ENCODE results near the gene PRCD.
"Not testable (repeated sequence)": the region's sequence is repeated elsewhere in the genome, so short reads cannot be mapped to it uniquely, and the experiment has no call there.

PRCD gene

GRCh38 chr17:76519048-76519966 is 20.5 kb upstream of the PRCD start:
- Histone ChIP-seq H3K9me3 (ENCODE audit: control insufficient read depth in 2 of 2, low read length in 2 of 2) (no peaks in the 10 kb centered on the region), H3K36me3 (ENCODE audit: control insufficient read depth in 2 of 2, insufficient read depth in 2 of 2, low read length in 2 of 2) (no peaks in the 10 kb centered on the region), H3K9ac (ENCODE audit: low read depth in 1 of 2, low read length in 2 of 2) (no peak overlapping the region), H3K4me1 (ENCODE audit: control insufficient read depth in 2 of 2, insufficient read depth in 2 of 2, low read length in 2 of 2) (peaks cover 3 to 4% of the 10 kb centered on the region in 2 donors), H3K27me3 (ENCODE audit: control insufficient read depth in 2 of 2, insufficient read depth in 2 of 2, low read length in 2 of 2) (peaks cover 0 to 4% of the 10 kb centered on the region in 2 donors), H3K4me3 (ENCODE audit: low read length in 2 of 2) (no peak overlapping the region), H3K27ac (ENCODE audit: low read depth in 2 of 2, low read length in 2 of 2) (no peak overlapping the region)

GRCh38 chr17:76521262-76521661 is 18.6 kb upstream of the PRCD start:
- no peaks in the 10 kb centered on the region for H3K9me3 ChIP-seq (ENCODE audit: control insufficient read depth in 2 of 2, low read length in 2 of 2)
- H3K27ac ChIP-seq (ENCODE audit: low read depth in 2 of 2, low read length in 2 of 2): no peak overlapping the region
- no peak overlapping the region for H3K9ac ChIP-seq (ENCODE audit: low read depth in 1 of 2, low read length in 2 of 2)
- no peak overlapping the region for H3K4me3 ChIP-seq (ENCODE audit: low read length in 2 of 2)
- H3K27me3 ChIP-seq (ENCODE audit: control insufficient read depth in 2 of 2, insufficient read depth in 2 of 2, low read length in 2 of 2): peaks cover 0 to 4% of the 10 kb centered on the region in 2 donors
- H3K36me3 ChIP-seq (ENCODE audit: control insufficient read depth in 2 of 2, insufficient read depth in 2 of 2, low read length in 2 of 2): no peaks in the 10 kb centered on the region
- peaks cover 12 to 13% of the 10 kb centered on the region in 2 donors for H3K4me1 ChIP-seq (ENCODE audit: control insufficient read depth in 2 of 2, insufficient read depth in 2 of 2, low read length in 2 of 2)

- H3K9me3 ChIP-seq (ENCODE audit: control insufficient read depth in 2 of 2, low read length in 2 of 2); H3K36me3 ChIP-seq (ENCODE audit: control insufficient read depth in 2 of 2, insufficient read depth in 2 of 2, low read length in 2 of 2); H3K4me3 ChIP-seq (ENCODE audit: low read length in 2 of 2); H3K27ac ChIP-seq (ENCODE audit: low read depth in 2 of 2, low read length in 2 of 2); H3K9ac ChIP-seq (ENCODE audit: low read depth in 1 of 2, low read length in 2 of 2); H3K27me3 ChIP-seq (ENCODE audit: control insufficient read depth in 2 of 2, insufficient read depth in 2 of 2, low read length in 2 of 2): not testable (repeated sequence)
- H3K4me1 ChIP-seq (ENCODE audit: control insufficient read depth in 2 of 2, insufficient read depth in 2 of 2, low read length in 2 of 2): peaks cover 12 to 13% of the 10 kb centered on the region in 2 donors
These were observed 18.2 kb upstream of the PRCD start for GRCh38 chr17:76521683-76522082.

GRCh38 chr17:76523084-76524037 is 16.5 kb upstream of the PRCD start:
- H3K27me3 ChIP-seq (ENCODE audit: control insufficient read depth in 2 of 2, insufficient read depth in 2 of 2, low read length in 2 of 2): peaks cover 0 to 4% of the 10 kb centered on the region in 2 donors
- H3K27ac ChIP-seq (ENCODE audit: low read depth in 2 of 2, low read length in 2 of 2): no peak overlapping the region
- H3K4me3 ChIP-seq (ENCODE audit: low read length in 2 of 2): no peak overlapping the region
- H3K9ac ChIP-seq (ENCODE audit: low read depth in 1 of 2, low read length in 2 of 2): peak overlapping the region; percentile 3 to 8
- peaks cover 15 to 16% of the 10 kb centered on the region in 2 donors for H3K4me1 ChIP-seq (ENCODE audit: control insufficient read depth in 2 of 2, insufficient read depth in 2 of 2, low read length in 2 of 2)
- H3K36me3 ChIP-seq (ENCODE audit: control insufficient read depth in 2 of 2, insufficient read depth in 2 of 2, low read length in 2 of 2): no peaks in the 10 kb centered on the region
- no peaks in the 10 kb centered on the region for H3K9me3 ChIP-seq (ENCODE audit: control insufficient read depth in 2 of 2, low read length in 2 of 2)

GRCh38 chr17:76524598-76525512 is 15.0 kb upstream of the PRCD start:
- H3K4me1 ChIP-seq (ENCODE audit: control insufficient read depth in 2 of 2, insufficient read depth in 2 of 2, low read length in 2 of 2): peaks cover 28 to 30% of the 10 kb centered on the region in 2 donors
- peaks cover 0 to 4% of the 10 kb centered on the region in 2 donors for H3K27me3 ChIP-seq (ENCODE audit: control insufficient read depth in 2 of 2, insufficient read depth in 2 of 2, low read length in 2 of 2)
- peak overlapping the region in 1 of 2 donors; percentile 13 for H3K9ac ChIP-seq (ENCODE audit: low read depth in 1 of 2, low read length in 2 of 2)
- H3K36me3 ChIP-seq (ENCODE audit: control insufficient read depth in 2 of 2, insufficient read depth in 2 of 2, low read length in 2 of 2): no peaks in the 10 kb centered on the region
- H3K4me3 ChIP-seq (ENCODE audit: low read length in 2 of 2): no peak overlapping the region
- H3K9me3 ChIP-seq (ENCODE audit: control insufficient read depth in 2 of 2, low read length in 2 of 2): no peaks in the 10 kb centered on the region
- H3K27ac ChIP-seq (ENCODE audit: low read depth in 2 of 2, low read length in 2 of 2): peak overlapping the region in 1 of 2 donors; percentile 10

GRCh38 chr17:76525513-76525833 is 14.4 kb upstream of the PRCD start:
- H3K9me3 ChIP-seq (ENCODE audit: control insufficient read depth in 2 of 2, low read length in 2 of 2); H3K4me3 ChIP-seq (ENCODE audit: low read length in 2 of 2); H3K27me3 ChIP-seq (ENCODE audit: control insufficient read depth in 2 of 2, insufficient read depth in 2 of 2, low read length in 2 of 2); H3K27ac ChIP-seq (ENCODE audit: low read depth in 2 of 2, low read length in 2 of 2); H3K9ac ChIP-seq (ENCODE audit: low read depth in 1 of 2, low read length in 2 of 2); H3K36me3 ChIP-seq (ENCODE audit: control insufficient read depth in 2 of 2, insufficient read depth in 2 of 2, low read length in 2 of 2): not testable (repeated sequence)
- H3K4me1 ChIP-seq (ENCODE audit: control insufficient read depth in 2 of 2, insufficient read depth in 2 of 2, low read length in 2 of 2): peaks cover 33 to 36% of the 10 kb centered on the region in 2 donors

DNA sequence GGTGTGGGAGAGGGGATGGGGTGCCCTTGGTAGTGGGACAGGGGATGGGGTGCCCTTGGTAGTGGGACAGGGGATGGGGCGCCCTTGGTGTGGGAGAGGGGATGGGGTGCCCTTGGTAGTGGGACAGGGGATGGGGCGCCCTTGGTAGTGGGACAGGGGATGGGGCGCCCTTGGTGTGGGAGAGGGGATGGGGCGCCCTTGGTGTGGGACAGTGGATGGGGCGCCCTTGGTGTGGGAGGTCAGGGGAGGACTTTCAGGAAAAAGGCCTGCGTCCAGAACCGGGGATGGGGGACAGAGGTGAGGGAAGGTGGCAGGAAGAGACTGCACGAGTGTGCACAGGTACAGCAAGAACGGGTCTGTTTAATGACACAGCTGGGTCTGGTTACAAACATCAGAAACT is 12.8 kb upstream of the PRCD start:
- H3K27ac ChIP-seq (ENCODE audit: low read depth in 2 of 2, low read length in 2 of 2): peak overlapping the region; percentile 52 to 73
- peak overlapping the region; percentile 8 to 24 for H3K9ac ChIP-seq (ENCODE audit: low read depth in 1 of 2, low read length in 2 of 2)
- not testable (repeated sequence) for H3K27me3 ChIP-seq (ENCODE audit: control insufficient read depth in 2 of 2, insufficient read depth in 2 of 2, low read length in 2 of 2); H3K9me3 ChIP-seq (ENCODE audit: control insufficient read depth in 2 of 2, low read length in 2 of 2); H3K36me3 ChIP-seq (ENCODE audit: control insufficient read depth in 2 of 2, insufficient read depth in 2 of 2, low read length in 2 of 2)
- peak overlapping the region in 1 of 2 donors; percentile 26 for H3K4me3 ChIP-seq (ENCODE audit: low read length in 2 of 2)
- H3K4me1 ChIP-seq (ENCODE audit: control insufficient read depth in 2 of 2, insufficient read depth in 2 of 2, low read length in 2 of 2): peaks cover 42 to 45% of the 10 kb centered on the region in 2 donors

DNA sequence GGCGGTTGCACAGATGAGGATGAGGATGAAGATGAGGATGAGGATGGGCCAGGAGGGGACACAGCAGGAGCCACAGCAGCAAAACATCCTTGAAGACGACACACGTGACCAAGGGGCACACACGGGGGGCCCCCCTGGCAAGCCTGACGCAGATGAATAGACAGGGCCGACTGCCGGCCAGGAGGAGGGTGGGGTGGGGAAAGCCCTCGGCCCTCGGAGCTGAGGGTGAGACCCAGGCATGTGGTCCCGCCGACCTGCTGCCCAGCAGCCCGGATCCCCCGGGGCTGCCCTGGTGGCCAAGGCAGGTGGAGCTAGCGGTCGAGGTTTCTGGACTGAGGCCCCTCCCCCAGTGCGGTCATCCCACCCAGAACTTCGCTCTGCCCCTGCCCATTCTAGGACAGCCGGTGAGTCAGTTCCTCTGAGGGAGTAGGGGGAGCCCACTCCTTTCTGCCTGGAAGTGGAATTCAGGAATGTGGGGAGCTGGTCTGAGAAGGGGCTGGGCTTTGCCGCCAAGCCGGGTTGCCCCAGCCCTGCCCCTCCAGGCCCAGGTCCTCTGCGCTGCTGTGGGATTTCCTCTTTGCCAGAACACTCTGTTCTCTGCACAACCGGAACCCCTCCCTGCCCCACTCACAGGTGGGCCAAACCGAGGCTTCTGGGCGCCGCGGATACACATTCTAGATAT is 12.3 kb upstream of the PRCD start:
- H3K4me3 ChIP-seq (ENCODE audit: low read length in 2 of 2): peak overlapping the region in 1 of 2 donors; percentile 26
- peak overlapping the region; percentile 8 to 24 for H3K9ac ChIP-seq (ENCODE audit: low read depth in 1 of 2, low read length in 2 of 2)
- peaks cover 42 to 45% of the 10 kb centered on the region in 2 donors for H3K4me1 ChIP-seq (ENCODE audit: control insufficient read depth in 2 of 2, insufficient read depth in 2 of 2, low read length in 2 of 2)
- peak overlapping the region; percentile 52 to 73 for H3K27ac ChIP-seq (ENCODE audit: low read depth in 2 of 2, low read length in 2 of 2)
- H3K36me3 ChIP-seq (ENCODE audit: control insufficient read depth in 2 of 2, insufficient read depth in 2 of 2, low read length in 2 of 2): no peaks in the 10 kb centered on the region
- no peaks in the 10 kb centered on the region for H3K9me3 ChIP-seq (ENCODE audit: control insufficient read depth in 2 of 2, low read length in 2 of 2)
- H3K27me3 ChIP-seq (ENCODE audit: control insufficient read depth in 2 of 2, insufficient read depth in 2 of 2, low read length in 2 of 2): peaks cover 0 to 4% of the 10 kb centered on the region in 2 donors

DNA sequence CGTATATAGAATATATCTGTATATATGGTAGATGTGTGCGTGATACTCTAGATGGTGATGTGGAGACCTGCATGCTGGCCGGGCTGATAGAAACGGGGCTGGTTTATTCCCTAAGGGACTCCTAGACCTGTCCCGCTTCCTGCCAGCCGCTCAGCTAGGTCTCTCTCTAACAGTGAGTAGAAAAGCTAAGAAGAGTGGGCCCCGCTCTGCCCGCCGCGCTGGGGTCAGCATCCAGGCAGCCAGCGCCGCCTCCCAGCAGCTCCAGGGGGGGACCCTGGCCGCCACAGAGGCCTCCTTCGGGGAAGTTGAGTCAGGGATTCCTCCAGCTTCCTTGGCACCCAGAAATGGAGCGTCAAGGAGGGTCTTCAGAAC is 11.7 kb upstream of the PRCD start:
- Histone ChIP-seq H3K9ac (ENCODE audit: low read depth in 1 of 2, low read length in 2 of 2) (peak overlapping the region; percentile 13 to 32), H3K4me3 (ENCODE audit: low read length in 2 of 2) (peak overlapping the region; percentile 4 to 37), H3K9me3 (ENCODE audit: control insufficient read depth in 2 of 2, low read length in 2 of 2) (no peaks in the 10 kb centered on the region), H3K4me1 (ENCODE audit: control insufficient read depth in 2 of 2, insufficient read depth in 2 of 2, low read length in 2 of 2) (peaks cover 47 to 50% of the 10 kb centered on the region in 2 donors), H3K27me3 (ENCODE audit: control insufficient read depth in 2 of 2, insufficient read depth in 2 of 2, low read length in 2 of 2) (no peaks in the 10 kb centered on the region), H3K27ac (ENCODE audit: low read depth in 2 of 2, low read length in 2 of 2) (peak overlapping the region; percentile 73 to 86), H3K36me3 (ENCODE audit: control insufficient read depth in 2 of 2, insufficient read depth in 2 of 2, low read length in 2 of 2) (no peaks in the 10 kb centered on the region)
